ENCODE measurements around the gene ARHGAP22.

Gene ARHGAP22

GRCh38 chr10:48633381-48634197 lies 28.7 kb upstream of the ARHGAP22 start:
- DNase-seq: no peak

GRCh38 chr10:48632166-48632565 lies 27.3 kb upstream of the ARHGAP22 start:
- no peak for DNase-seq

GRCh38 chr10:48627984-48628609 lies 23.2 kb upstream of the ARHGAP22 start:
- DNase-seq: no peak

- DNase-seq: no peak
Measured at GRCh38 chr10:48626986-48627731, 22.3 kb upstream of the ARHGAP22 start.

- DNase-seq: no peak
Measured at GRCh38 chr10:48626447-48626846, 21.6 kb upstream of the ARHGAP22 start.

- no peak for DNase-seq
Measured at GRCh38 chr10:48625826-48626134, 20.9 kb upstream of the ARHGAP22 start.

- DNase-seq: no peak
Measured at GRCh38 chr10:48623607-48624132, 18.8 kb upstream of the ARHGAP22 start.

- DNase-seq: no peak
Measured at GRCh38 chr10:48623009-48623408, 18.1 kb upstream of the ARHGAP22 start.

- no peak for DNase-seq
Measured at GRCh38 chr10:48620719-48621118, 15.8 kb upstream of the ARHGAP22 start.

- no peak for DNase-seq
Measured at GRCh38 chr10:48616436-48616835, 11.6 kb upstream of the ARHGAP22 start.

- DNase-seq: no peak
Measured at GRCh38 chr10:48614481-48615390, 9.9 kb upstream of the ARHGAP22 start.

- no peak for DNase-seq
Measured at GRCh38 chr10:48613016-48613415, 8.1 kb upstream of the ARHGAP22 start.

- DNase-seq: no peak
Measured at GRCh38 chr10:48612236-48612943, 7.5 kb upstream of the ARHGAP22 start.

GRCh38 chr10:48611133-48611532 lies 6.3 kb upstream of the ARHGAP22 start:
- DNase-seq: no peak

GRCh38 chr10:48610585-48611093 lies 5.8 kb upstream of the ARHGAP22 start:
- no peak for DNase-seq

- no peak for DNase-seq
Measured at GRCh38 chr10:48609899-48610584, 5.2 kb upstream of the ARHGAP22 start.

- no peak for DNase-seq
Measured at GRCh38 chr10:48609441-48609840, 4.6 kb upstream of the ARHGAP22 start.

GRCh38 chr10:48608976-48609375 lies 4.1 kb upstream of the ARHGAP22 start:
- no peak for DNase-seq

- DNase-seq: no peak
Measured at GRCh38 chr10:48608279-48608681, 3.4 kb upstream of the ARHGAP22 start.

- DNase-seq: no peak
Measured at GRCh38 chr10:48607356-48608278, 2.7 kb upstream of the ARHGAP22 start.
